ENCODE data around the gene SLC4A2.
"Not testable (repeated sequence)": the region's sequence is repeated elsewhere in the genome, so short reads cannot be mapped to it uniquely, and the experiment has no call there.

Gene SLC4A2, protein sequence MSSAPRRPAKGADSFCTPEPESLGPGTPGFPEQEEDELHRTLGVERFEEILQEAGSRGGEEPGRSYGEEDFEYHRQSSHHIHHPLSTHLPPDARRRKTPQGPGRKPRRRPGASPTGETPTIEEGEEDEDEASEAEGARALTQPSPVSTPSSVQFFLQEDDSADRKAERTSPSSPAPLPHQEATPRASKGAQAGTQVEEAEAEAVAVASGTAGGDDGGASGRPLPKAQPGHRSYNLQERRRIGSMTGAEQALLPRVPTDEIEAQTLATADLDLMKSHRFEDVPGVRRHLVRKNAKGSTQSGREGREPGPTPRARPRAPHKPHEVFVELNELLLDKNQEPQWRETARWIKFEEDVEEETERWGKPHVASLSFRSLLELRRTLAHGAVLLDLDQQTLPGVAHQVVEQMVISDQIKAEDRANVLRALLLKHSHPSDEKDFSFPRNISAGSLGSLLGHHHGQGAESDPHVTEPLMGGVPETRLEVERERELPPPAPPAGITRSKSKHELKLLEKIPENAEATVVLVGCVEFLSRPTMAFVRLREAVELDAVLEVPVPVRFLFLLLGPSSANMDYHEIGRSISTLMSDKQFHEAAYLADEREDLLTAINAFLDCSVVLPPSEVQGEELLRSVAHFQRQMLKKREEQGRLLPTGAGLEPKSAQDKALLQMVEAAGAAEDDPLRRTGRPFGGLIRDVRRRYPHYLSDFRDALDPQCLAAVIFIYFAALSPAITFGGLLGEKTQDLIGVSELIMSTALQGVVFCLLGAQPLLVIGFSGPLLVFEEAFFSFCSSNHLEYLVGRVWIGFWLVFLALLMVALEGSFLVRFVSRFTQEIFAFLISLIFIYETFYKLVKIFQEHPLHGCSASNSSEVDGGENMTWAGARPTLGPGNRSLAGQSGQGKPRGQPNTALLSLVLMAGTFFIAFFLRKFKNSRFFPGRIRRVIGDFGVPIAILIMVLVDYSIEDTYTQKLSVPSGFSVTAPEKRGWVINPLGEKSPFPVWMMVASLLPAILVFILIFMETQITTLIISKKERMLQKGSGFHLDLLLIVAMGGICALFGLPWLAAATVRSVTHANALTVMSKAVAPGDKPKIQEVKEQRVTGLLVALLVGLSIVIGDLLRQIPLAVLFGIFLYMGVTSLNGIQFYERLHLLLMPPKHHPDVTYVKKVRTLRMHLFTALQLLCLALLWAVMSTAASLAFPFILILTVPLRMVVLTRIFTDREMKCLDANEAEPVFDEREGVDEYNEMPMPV

DNA sequence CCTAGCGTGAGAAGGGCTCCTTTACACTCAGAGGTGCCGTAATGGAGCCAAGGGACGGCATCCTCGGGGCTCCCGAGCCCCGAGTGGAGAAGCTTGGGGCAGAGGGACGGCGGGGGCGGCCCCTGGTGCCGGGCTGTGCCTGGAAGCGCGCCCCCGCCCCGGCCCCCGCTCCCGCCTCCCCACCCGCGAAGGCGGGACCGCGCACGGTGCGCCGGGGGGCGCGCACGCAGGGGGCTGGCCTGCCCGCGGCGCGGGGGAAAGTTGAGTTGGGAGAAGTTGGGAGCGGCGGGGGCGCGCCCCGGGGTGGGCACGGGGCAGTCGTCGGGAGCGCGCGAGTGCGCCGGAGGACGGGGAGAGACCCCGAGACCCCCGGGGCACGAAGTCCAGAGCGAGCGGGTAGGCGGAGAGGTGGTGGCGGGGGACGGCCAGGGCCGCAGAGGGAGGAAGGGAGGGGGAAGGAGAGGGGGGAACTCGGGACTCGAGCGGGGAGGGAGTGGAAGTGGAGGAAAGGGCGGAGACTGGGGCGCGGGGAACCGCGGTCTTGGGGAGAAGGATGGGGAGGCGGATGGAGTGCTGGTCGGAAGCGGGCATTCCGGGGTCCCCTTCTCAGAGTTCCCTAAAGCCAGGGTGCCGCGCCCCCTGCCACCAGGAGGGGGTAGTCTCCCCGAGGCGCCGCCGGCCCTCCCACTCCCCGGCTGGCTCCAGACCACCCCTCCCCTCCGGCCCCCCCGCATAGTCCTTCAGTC is at the start of gene SLC4A2:
TSS of gene SLC4A2 (plus strand) at position 223 of the 746 bp plus-strand sequence. CDS start 2,399 bp downstream, outside the sequence.
- DNase-seq (ENCODE audit: low read depth) = peak; percentile 42

DNA sequence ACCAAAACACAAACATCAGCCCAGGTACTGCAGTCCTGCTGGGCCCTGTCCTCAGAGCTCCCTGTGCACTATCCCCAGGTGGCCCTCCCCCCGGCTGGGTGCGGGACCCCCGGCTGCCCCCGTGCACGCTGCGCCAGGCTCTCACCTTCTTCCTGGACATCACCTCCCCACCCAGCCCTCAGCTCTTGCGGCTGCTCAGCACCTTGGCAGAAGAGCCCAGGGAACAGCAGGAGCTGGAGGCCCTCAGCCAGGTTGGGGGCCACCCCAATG is 49.4 kb upstream of the SLC4A2 start:
- no peak for DNase-seq (ENCODE audit: low read depth)

DNA sequence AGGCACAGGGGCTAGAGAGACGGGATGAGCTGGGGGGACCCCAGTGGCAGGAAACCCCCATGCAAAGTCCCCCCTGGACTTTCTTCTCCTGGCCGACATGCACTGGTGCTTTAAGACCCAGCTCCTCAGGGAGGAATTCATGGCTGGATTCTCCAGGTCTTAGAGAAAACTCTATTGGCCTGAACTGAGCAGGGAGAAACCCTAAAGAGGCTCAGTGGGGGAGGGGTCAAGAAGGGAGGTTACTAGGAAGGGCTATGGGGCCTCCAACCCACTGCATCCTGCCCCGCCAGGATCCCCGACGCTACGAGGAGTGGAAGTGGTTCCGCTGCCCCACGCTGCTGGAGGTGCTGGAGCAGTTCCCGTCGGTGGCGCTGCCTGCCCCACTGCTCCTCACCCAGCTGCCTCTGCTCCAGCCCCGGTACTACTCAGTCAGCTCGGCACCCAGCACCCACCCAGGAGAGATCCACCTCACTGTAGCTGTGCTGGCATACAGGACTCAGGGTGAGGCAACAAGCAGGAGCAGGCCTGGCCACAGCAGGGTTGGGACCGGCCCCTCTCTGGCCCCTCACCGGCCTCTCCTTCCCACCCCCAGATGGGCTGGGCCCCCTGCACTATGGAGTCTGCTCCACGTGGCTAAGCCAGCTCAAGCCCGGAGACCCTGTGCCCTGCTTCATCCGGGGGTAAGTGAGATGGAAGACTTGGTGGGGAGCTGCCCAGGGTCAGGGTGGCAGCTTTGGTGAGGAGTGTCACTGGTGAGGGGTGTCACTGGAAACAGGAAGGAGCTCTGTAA is 48.9 kb upstream of the SLC4A2 start:
- no peak for DNase-seq (ENCODE audit: low read depth)

DNA sequence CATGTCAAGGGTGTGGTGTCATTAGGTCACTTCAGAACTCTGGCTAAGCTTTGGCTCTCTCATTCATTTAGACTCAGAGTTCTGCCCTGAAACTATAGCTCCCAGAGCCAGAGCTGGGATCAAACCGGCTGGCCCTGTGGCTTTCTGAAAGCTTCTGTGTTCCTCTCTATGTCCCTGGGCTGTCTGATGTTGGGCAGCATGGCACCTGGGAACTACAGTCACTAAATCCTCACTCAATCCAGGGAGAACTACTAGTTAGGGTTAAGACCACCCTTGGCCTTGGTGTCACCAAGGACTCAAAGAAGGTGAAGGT is 48.3 kb upstream of the SLC4A2 start:
- no peak for DNase-seq (ENCODE audit: low read depth)

DNA sequence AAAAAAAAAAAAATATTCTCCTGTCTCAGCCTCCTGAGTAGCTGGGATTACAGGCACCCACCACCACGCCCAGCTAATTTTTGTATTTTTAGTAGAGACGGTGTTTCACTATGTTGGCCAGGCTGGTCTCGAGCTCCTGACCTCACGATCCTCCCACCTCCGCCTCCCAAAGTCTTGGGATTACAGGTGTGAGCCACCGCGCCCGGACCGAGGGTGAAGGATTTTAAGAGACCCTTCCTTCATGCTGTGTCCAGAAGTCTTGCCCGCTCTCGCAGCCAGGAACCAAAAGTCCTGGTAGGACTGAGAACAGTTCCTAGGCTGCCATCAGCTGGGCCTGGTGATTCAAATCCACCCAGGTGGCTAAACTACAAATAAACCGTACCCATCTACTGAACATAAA is 47.8 kb upstream of the SLC4A2 start:
- not testable (repeated sequence) for DNase-seq (ENCODE audit: low read depth)

DNA sequence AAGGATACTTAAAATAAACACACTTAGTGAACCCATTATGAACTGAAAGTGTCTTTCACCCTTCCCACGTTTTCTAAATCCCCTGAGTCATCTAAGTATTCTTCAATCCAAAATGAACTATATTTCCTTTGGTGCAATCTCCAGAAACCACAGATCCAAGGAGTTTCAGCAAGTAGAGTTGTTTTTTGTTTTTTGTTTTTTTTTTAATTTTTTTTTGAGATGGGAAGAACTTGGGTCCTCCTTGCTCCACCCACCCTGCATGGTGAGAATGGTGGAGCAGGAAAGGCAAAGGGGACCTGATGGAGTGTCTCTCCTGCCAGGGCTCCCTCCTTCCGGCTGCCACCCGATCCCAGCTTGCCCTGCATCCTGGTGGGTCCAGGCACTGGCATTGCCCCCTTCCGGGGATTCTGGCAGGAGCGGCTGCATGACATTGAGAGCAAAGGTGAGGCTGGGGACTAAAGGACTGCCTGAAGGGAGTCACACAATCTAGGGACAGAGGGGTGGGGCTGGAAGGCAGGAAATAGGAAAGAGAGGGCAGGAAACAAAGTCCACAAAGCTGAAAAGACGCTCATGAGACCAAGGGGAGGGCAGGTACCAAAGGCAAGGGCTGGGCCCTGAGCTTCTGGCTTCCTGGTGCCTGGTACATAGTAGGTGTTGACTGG is 47.2 kb upstream of the SLC4A2 start:
- no peak for DNase-seq (ENCODE audit: low read depth)

DNA sequence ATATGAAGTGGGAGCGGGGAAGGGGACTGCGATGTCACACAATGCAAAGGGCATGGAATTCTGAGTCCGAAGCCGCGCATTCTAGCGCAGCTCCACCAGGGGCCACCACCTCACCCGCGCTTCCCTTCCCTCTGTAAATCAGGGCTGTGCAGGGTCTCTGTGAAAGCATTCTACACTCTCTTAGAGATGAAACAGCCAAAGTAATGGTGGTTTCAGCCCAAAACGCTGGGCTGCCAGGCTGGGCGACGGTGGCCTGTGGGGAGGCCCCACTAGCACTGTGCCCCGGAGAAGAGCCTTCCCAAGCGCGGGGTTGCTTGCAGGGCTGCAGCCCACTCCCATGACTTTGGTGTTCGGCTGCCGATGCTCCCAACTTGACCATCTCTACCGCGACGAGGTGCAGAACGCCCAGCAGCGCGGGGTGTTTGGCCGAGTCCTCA is 46.5 kb upstream of the SLC4A2 start:
- no peak for DNase-seq (ENCODE audit: low read depth)

DNA sequence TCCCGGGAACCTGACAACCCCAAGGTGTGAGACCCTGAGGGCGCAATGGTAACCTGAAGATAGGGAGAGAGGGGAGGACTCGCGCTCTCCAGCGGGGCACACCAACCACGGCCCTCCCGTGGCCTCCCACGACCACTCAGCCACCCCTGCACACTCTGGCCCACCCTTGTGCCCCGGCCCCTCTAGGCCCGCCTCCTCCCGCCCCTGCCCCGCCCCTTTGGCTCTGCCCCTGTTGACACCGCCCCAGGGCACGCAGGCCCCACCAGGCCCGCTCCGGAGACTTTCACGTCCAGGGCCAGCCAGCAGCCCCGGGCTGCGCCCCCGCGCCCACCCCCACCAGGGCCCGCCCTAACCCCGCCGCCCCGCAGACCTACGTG is 46.0 kb upstream of the SLC4A2 start:
- no peak for DNase-seq (ENCODE audit: low read depth)

DNA sequence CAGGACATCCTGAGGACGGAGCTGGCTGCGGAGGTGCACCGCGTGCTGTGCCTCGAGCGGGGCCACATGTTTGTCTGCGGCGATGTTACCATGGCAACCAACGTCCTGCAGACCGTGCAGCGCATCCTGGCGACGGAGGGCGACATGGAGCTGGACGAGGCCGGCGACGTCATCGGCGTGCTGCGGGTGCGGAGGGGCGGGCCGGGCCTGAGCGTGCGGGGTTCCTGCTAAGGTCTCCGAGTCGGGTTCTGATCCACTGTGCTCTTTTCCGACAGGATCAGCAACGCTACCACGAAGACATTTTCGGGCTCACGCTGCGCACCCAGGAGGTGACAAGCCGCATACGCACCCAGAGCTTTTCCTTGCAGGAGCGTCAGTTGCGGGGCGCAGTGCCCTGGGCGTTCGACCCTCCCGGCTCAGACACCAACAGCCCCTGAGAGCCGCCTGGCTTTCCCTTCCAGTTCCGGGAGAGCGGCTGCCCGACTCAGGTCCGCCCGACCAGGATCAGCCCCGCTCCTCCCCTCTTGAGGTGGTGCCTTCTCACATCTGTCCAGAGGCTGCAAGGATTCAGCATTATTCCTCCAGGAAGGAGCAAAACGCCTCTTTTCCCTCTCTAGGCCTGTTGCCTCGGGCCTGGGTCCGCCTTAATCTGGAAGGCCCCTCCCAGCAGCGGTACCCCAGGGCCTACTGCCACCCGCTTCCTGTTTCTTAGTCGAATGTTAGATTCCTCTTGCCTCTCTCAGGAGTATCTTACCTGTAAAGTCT is 45.5 kb upstream of the SLC4A2 start:
- DNase-seq (ENCODE audit: low read depth) = peak; percentile 71

DNA sequence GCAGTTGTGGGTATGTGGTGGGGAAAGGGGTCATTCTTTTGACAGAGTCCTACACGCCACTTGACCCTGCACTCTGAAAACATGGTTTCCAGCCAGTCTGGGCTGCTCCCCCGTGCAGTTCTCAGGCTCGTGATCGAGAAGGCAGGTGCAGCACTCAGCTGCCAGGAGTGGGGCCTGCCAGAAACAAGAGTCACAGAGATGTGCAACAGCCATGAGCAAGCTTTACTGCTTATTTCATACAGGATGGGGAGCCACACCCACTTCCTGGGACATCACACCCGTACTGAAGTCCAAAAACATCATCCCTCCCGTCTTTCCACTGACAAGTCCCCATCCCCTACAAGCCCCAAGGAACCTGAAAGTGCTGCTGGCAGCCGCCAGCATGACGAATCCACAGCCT is 44.4 kb upstream of the SLC4A2 start:
- no peak for DNase-seq (ENCODE audit: low read depth)

DNA sequence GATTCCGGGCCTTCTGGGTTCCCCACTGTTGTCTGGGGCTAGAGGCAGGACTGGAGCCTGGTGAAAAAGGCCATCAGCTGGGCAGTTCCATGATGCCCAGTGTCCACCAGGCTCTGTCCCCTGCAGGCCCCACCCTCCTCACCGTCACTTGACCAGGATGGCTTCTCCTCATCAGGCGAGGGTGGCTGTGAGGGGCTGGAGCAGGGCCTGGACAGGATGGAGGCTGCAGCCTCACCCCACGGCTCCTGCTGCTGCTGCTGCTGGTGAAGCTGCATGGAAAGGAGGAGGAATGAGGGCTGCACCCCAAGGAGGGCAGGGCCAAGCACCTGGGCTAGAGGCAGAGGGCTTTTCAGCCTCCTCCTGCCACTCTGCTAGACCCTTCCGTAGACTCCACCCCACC is 43.4 kb upstream of the SLC4A2 start:
- no peak for DNase-seq (ENCODE audit: low read depth)

DNA sequence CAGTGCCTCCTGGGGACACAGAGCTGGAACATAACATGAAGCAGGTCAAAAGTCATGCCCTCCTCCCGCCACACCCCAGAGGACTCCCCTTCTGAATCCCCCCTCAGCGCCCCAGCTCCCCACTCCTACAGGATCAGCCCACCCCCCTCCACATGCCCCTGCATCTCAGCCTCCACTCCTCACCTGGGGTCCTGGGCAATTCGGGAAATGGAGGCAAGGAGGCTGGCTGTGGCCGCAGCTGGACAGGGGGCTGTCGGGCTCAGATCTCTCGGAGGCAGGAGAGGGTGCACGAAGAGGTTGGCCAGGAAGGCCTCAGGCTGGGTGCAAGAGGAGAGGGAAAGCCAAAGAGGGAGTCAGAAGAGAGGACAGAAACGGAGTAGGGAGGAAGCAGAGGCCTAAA is 42.9 kb upstream of the SLC4A2 start:
- no peak for DNase-seq (ENCODE audit: low read depth)

DNA sequence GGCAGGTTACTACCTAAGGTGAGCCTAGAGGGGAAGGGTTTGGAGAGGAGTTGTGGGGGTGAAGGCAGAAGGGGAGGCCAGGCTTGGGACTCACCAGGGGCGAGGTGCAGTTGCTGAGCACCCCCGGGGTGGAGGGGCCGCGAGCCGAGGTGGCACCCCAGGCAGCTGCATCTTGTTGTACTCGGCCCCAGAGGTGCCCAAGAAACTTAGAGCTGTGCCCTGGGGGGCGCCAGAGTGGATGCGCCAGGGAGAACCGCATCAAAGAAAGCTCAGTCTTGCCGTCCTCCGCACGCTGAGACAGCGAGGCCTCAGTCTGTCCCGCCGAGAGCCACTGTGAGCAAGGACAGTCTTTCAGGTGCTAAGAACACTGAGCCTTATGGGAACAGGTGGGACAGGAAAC is 42.4 kb upstream of the SLC4A2 start:
- DNase-seq (ENCODE audit: low read depth) = no peak

DNA sequence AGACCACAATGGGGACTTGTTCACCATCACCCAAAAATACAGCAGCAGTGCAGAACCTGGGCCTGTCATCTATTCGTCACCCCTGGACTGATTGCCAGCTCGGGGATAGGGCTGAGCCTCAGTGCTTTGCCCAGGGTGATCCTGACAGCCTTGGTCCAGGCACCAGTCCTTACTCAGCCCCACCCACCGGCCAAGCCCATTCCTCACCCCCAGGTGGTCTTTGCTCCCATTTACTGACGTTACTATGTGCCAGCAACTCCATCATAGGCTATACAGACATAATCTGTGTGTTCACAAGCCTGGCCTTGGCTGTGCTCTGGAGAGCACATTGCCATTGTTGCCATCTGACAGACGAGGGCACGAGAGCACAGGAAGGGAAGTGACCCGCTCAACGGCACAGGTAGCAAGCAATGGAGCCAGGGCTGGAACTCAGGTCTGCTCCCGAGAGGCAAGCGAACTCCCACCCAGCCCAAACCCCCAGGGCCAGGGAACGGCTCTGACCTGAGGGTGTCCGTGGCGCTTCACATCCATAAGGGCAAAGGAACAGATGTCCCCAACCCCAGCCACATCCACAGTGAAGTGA is 41.9 kb upstream of the SLC4A2 start:
- no peak for DNase-seq (ENCODE audit: low read depth)

DNA sequence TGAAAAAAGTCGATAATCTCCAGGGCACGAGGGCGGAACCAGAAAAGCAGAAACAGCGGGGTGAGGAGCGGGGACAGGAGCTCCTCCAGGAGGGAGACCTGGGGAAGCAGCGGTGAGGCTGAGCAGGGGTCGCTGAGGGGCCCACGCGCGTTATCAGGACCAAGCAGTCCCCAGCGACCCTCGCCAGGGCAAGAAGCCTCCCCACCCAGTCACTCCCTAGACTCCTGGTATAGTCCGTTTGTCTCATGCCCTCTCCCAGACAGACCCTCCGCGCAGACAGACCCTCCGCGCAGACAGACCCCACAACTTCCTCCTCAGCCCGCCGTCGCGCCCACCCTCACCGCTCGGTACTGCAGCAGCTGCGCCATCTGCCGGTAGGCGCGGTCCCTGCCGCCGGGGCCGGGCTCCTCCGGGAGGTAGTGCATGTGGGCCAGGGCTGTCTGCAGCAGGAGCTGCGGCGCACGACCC is 41.4 kb upstream of the SLC4A2 start:
- DNase-seq (ENCODE audit: low read depth) = peak; percentile 79

DNA sequence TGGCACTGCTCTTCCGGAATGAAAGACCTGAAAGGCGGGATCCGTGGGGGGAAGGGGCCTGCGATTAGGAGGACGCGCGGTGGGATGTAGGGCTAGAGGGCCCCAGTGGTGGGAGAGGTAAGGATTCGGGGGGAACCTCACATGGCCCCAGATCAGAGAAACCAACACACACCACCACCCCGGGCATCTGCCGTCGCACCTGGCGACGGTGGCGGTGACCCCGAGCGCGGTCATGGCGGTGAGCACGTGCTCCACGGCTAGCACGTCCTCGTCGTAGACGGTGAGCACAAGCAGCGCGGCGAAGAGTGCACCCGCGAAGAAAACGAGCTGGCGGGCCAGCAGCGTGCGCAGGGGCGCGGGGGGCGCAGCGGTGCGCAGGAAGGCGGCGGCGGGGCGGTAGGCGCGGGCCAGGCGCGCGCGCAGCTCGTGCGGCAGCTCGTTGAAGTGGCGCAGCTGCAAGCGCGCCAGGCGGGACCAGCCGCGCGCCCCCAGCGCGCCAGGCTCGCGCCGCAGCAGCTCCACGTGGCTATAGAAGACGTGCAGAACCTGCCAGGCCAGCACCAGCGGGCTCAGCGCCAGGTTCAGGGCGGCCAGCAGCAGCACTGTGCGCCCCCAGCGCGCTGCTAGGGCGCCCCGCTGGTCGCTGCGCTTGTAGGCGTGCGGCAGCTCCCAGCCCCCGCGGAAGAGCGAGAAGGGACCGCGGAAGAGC is 40.8 kb upstream of the SLC4A2 start:
- DNase-seq (ENCODE audit: low read depth) = no peak

DNA sequence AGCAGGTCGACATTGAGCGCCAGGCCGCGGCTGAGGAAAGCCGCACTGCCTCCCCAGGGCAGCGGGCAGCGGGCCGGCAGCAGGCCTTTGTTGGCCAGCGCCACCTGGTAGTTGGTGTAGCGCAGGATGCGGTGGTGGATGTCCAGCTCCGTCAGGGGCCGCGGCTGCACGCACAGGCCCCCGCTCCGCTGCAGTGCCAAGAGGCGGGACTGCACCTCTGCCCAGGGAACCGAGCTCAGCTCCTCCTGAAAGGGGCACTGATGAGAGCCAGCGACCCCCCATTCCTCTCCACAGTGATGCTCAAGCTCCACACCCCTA is 40.3 kb upstream of the SLC4A2 start:
- no peak for DNase-seq (ENCODE audit: low read depth)

DNA sequence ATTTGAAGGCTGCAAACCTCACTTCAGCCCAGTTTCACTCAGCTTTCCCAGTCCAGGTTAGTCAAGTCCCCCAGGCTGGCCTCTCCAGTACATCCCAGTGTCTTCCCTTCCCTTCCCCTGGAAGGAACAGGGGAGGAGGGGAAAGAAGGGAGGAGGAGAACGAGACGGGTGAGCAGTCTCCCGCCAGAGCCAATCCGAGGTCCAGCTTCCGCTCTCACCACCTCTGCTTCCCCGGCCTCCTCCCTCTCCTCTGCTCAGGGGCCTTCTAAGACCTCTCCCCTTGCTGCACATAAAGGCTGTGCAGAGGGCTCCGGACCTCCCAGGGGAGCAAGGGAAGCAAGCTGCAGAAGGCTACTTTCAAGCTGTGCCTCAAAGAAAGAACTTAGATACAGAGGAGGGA is 39.2 kb upstream of the SLC4A2 start:
- no peak for DNase-seq (ENCODE audit: low read depth)

DNA sequence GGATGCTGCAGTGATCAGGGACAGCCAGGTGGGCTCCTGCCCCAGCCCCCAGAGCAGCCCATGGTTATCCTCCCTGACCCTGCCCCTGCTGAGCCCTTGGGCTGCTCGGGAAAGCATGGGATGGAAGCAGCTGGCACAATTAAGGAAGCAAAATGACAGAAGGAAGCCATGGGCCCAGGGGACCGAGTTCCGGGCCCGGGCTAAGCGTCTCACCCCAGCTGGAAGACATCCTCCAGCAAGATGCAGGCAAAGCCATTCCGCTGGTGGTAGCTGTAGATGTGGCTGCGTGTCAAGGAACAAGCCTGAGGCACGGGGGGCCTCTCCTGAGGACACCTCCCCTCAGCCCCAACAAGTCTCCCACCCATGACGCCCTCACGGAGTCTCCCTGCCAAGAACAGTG is 36.2 kb upstream of the SLC4A2 start:
- DNase-seq (ENCODE audit: low read depth) = no peak

Measured in stimulated activated CD8-positive, alpha-beta memory T cell treated with anti-CD3 and anti-CD28 coated beads, Interleukin-7, amount 100 ng/mL, for 24 hours (primary cell).